ENCODE measurements around the gene ZNF385B.

- TF ChIP-seq POLR2AphosphoS5 (IDR thresholded peaks at IDR 0.05; ENCODE audit: low read depth, low read length), result no peak
- no peak for TF ChIP-seq FOXP2 (optimal IDR thresholded peaks at IDR 0.05; ENCODE audit: borderline replicate concordance, extremely low read depth, extremely low read length, insufficient read depth)
- no peak for TF ChIP-seq REST (IDR thresholded peaks at IDR 0.05; ENCODE audit: insufficient read depth in 1 of 2, low read depth in 2 of 2, low read length in 2 of 2)
- no peak for TF ChIP-seq TAF1 (IDR thresholded peaks at IDR 0.05; ENCODE audit: borderline replicate concordance, insufficient read depth, low read length)
These were observed 436.8 kb downstream of the ZNF385B start for GRCh38 chr2:179424571-179424970.
